GM12864 (cell line): ENCODE results near the gene ASPG.

Experiments
- DNase-seq: peaks from one replicate; pipeline ENCODE4 v3.0.0-alpha.2; 2011; ENCODE audit warnings: low read depth
- H3K4me3 ChIP-seq: 2 replicates; pipeline ENCODE4 v1.5.1; 2011; ENCODE audit warnings: mild to moderate bottlenecking, low read depth, low read length, control low read depth
- TF ChIP-seq, protein P1 (sequence below): IDR thresholded peaks from 2 replicates; pipeline ENCODE4 v1.5.1; 2011; ENCODE audit warnings: low read depth, mild to moderate bottlenecking, moderate library complexity, low read length, control low read depth, inconsistent platforms; ENCODE audit errors: missing control alignments

Gene ASPG

DNA sequence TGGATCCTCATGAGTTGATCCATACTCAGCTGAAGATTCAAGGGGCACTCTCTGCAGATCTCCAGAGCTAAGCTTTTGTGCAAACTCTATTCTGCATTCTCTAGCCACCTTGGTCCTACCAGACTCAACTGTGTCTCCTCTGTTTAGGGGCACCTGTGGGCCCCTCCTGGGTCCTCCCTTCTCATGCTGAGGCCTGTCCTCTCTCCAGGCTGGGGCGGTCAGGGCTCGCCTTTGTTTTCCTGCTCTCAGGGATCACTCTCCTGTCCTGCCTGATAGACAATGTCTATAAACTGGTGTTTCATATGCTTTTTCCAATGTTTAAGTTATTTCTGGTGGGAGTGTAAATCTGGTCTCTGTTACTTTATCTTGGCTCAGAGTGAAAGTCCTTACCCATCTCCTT, 41.3 kb downstream of the ASPG start:
- TF ChIP-seq, protein P1, sequence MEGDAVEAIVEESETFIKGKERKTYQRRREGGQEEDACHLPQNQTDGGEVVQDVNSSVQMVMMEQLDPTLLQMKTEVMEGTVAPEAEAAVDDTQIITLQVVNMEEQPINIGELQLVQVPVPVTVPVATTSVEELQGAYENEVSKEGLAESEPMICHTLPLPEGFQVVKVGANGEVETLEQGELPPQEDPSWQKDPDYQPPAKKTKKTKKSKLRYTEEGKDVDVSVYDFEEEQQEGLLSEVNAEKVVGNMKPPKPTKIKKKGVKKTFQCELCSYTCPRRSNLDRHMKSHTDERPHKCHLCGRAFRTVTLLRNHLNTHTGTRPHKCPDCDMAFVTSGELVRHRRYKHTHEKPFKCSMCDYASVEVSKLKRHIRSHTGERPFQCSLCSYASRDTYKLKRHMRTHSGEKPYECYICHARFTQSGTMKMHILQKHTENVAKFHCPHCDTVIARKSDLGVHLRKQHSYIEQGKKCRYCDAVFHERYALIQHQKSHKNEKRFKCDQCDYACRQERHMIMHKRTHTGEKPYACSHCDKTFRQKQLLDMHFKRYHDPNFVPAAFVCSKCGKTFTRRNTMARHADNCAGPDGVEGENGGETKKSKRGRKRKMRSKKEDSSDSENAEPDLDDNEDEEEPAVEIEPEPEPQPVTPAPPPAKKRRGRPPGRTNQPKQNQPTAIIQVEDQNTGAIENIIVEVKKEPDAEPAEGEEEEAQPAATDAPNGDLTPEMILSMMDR: no peak
- H3K4me3 ChIP-seq: no peak overlapping the region
- DNase-seq: no peak

DNA sequence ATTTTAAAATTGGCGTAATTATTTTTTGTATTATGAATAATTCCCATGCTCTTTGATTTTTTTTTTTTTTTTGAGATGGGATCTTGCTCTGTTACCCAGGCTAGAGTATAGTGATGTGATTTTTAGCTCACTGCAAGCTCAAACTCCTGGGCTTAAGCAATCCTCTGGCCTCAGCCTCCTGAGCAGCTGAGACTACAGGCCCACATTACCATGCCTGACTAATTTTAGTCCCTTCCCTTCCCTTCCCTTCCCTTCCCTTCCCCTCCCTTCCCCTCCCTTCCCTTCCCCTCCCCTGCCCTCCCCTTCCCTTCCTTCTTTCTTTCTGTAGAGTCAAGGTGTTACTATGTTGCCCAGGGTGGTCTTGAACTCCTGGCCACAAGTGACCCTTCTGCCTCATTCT, 43.5 kb downstream of the ASPG start:
- no peak overlapping the region for H3K4me3 ChIP-seq
- DNase-seq: no peak
- TF ChIP-seq, protein P1: no peak

DNA sequence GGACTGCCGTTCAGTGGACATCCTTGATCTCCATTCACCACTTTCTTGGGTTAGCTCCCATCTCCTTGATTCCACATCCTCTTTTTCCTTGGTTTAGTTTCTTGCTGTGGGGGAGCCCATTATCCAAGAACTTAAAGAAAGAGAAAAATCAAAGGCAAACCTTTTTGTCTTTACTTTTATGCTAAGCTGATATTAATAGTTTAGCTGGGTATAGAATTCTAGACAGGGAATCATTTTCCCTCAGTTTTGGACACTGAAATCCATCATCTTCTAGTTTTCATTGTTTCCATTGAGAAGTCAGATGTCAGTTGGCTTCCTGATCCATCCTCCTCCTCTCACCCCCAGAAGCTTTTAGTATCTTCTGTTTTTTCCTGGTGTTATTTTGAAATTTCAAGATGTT, 44.1 kb downstream of the ASPG start:
- no peak overlapping the region for H3K4me3 ChIP-seq
- DNase-seq: no peak
- TF ChIP-seq, protein P1: no peak

DNA sequence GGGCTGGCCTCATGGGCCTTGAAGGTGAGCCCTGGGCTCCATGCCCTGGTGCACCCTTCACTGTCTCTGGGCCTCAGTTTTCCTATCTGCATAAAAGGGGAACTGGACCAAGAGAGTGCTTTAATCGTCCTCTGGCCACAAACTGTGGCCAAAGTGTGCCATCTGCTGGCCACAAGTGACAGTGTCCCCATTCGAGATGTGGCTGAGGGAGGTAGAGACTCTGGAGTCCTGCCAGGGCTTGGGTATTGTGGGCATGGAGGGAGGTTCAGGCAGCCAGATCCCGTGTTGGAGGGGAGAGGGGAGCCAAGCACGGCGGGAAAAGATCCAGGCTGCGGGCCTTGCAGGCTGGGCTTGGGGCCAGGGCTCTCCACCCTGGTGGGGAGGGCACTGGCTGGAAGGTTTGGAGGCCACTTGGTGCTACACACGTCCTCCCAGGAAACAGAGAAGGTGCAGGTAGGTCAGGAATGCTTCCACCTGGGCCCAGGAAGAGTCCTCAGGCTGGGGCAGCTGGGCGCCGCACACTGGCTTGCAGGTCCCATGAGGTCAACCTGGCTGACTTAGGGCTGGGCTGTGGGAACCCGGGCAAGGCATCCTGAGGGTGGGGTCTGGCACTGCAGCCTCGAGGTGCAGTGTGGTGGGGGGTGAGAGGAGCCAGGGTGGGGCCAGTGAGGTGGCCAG, 45.6 kb downstream of the ASPG start:
- TF ChIP-seq, protein P1: peak; percentile 64
- H3K4me3 ChIP-seq: no peak overlapping the region
- no peak for DNase-seq

DNA sequence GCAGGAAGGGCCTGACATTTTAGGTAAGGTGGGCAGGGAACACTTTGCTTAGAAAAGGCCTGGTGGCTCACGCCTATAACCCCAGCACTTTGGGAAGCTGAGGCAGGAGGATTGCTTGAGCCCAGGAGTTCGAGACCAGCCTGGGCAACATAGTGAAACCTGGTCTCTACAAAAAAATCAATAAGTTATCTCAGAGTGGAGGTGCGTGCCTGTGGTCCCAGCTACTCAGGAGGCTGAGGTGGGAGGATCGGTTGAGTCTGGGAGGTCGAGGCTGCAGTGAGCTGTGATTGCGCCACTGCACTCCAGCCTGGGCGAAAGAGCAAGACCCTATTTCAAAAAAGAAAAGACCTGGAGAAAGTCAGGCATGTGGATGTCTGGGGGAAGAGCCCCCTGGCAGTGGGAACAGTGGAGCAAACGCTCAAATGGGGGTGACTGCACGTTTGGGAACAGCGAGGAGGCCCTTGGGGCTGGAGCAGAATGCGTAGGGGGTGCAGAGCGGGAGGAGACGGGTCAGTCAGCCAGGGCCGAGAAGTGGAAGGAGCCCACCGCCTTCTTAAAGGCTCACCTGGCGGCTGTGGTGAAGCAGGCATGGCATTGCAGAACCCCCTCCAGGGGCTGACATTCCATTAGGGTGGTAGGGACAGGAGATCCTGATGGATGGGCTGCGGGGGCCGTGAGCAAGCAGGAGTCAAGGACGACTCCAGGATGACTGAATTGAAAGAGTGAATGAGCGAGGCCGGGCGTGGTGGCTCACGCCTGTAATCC, 46.6 kb downstream of the ASPG start:
- no peak overlapping the region for H3K4me3 ChIP-seq
- DNase-seq: no peak
- TF ChIP-seq, protein P1: no peak

DNA sequence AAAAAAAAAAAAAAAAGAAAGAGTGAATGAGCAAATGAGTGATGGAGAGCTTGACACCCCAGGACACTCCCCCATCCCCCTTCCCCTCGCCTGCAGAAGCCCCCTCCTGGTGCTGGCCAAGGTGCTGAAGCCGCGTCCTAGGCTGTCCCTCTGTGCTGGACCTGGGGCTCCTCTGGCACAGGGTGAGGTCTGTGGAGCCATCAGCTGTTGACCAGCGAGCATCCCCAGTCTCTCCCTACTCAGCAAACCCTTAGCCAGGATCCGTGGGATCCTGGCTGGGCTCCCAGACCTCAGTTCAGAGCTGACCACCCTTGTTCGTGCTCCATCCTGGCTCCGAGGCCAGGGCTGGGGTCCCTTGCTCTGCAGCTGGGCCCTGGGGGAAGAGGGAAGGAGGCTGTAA, 47.5 kb downstream of the ASPG start:
- no peak overlapping the region for H3K4me3 ChIP-seq
- TF ChIP-seq, protein P1: no peak
- no peak for DNase-seq
